ENCODE data around the gene TSC22D4. TPM values are rescaled to one million over a fixed set of nuclear protein-coding genes. Genes with fewer than 3 reads are reported as not detected.
A peak's percentile ranks its signal among the peaks of the same experiment; 100 is the strongest.

TSC22D4 gene
- total and polyA plus RNA-seq, 9 of the 15 experiments (the other 6 are each of a cell fraction or from before 2014, with no cell fraction given), result 0.37 to 107 (median 28.7) TPM

DNA sequence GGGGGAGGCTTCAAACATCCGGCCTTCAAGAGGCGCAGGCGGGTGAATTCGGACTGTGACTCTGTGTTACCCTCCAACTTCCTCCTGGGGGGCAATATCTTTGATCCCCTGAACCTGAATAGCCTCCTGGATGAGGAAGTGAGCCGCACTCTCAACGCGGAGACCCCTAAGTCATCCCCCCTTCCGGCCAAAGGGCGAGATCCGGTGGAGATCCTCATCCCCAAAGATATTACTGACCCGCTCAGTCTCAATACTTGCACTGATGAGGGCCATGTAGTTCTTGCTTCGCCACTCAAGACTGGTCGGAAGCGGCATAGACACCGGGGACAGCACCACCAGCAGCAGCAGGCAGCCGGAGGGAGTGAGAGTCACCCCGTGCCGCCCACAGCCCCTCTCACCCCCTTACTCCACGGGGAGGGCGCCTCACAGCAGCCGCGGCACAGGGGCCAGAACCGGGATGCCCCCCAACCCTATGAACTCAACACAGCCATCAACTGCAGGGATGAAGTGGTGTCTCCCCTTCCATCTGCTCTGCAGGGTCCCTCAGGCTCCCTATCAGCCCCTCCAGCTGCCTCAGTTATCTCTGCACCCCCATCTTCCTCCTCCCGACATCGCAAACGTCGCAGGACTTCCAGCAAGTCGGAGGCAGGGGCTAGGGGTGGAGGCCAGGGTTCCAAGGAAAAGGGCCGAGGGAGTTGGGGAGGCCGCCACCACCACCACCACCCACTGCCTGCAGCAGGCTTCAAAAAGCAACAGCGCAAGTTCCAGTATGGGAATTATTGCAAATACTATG lies 48.3 kb downstream of the TSC22D4 start (continued):
- TF ChIP-seq ZFP1 (CRISPR knock-in tag; IDR thresholded peaks at IDR 0.05) (no peak), DIDO1 (tag; IDR thresholded peaks at IDR 0.05; ENCODE audit: low read depth) (no peak), PYGO2 (tag; IDR thresholded peaks at IDR 0.05) (no peak), ZNF175 (CRISPR knock-in tag; IDR thresholded peaks at IDR 0.05; ENCODE audit: low read depth) (no peak), RFX5 (IDR thresholded peaks at IDR 0.05; ENCODE audit: low read depth, low read length) (no peak), PURB (CRISPR knock-in tag; IDR thresholded peaks at IDR 0.05; ENCODE audit: low read depth) (no peak), MYC (IDR thresholded peaks at IDR 0.05; ENCODE audit: low read depth, low read length) (no peak), MYC (CRISPR knock-in tag; IDR thresholded peaks at IDR 0.05; ENCODE audit: borderline replicate concordance, low read depth) (no peak), NR3C1 (CRISPR knock-in tag; IDR thresholded peaks at IDR 0.05) (no peak), KDM4B (IDR thresholded peaks at IDR 0.05; ENCODE audit: borderline replicate concordance in 2 of 2, low read depth in 1 of 2) (no peak), ZNF354B (CRISPR knock-in tag; IDR thresholded peaks at IDR 0.05) (no peak), RAD51 (IDR thresholded peaks at IDR 0.05; ENCODE audit: borderline replicate concordance, low read depth) (no peak), ETV1 (tag; conservative IDR thresholded peaks at IDR 0.05; ENCODE audit: low read depth) (peak; percentile 83), CBFA2T3 (IDR thresholded peaks at IDR 0.05) (peak; percentile 72), PTBP1 (IDR thresholded peaks at IDR 0.05; ENCODE audit: low read depth, low read length) (no peak), NR4A1 (CRISPR knock-in tag; IDR thresholded peaks at IDR 0.05) (no peak), NR4A1 (tag; IDR thresholded peaks at IDR 0.05) (no peak), SMC3 (conservative IDR thresholded peaks at IDR 0.05; ENCODE audit: insufficient read depth, low read depth, low read length) (no peak), ARHGAP35 (IDR thresholded peaks at IDR 0.05; ENCODE audit: partially characterized antibody) (no peak)
- TF ChIP-seq, protein P1, sequence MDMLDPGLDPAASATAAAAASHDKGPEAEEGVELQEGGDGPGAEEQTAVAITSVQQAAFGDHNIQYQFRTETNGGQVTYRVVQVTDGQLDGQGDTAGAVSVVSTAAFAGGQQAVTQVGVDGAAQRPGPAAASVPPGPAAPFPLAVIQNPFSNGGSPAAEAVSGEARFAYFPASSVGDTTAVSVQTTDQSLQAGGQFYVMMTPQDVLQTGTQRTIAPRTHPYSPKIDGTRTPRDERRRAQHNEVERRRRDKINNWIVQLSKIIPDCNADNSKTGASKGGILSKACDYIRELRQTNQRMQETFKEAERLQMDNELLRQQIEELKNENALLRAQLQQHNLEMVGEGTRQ (CRISPR knock-in tag; IDR thresholded peaks at IDR 0.05), result peak; percentile 12; the same call in 1 of the 2 replicates
- TF ChIP-seq, protein P2, sequence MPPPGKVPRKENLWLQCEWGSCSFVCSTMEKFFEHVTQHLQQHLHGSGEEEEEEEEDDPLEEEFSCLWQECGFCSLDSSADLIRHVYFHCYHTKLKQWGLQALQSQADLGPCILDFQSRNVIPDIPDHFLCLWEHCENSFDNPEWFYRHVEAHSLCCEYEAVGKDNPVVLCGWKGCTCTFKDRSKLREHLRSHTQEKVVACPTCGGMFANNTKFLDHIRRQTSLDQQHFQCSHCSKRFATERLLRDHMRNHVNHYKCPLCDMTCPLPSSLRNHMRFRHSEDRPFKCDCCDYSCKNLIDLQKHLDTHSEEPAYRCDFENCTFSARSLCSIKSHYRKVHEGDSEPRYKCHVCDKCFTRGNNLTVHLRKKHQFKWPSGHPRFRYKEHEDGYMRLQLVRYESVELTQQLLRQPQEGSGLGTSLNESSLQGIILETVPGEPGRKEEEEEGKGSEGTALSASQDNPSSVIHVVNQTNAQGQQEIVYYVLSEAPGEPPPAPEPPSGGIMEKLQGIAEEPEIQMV (tag; conservative IDR thresholded peaks at IDR 0.05; ENCODE audit: low read depth), result no peak
- TF ChIP-seq, protein P3, sequence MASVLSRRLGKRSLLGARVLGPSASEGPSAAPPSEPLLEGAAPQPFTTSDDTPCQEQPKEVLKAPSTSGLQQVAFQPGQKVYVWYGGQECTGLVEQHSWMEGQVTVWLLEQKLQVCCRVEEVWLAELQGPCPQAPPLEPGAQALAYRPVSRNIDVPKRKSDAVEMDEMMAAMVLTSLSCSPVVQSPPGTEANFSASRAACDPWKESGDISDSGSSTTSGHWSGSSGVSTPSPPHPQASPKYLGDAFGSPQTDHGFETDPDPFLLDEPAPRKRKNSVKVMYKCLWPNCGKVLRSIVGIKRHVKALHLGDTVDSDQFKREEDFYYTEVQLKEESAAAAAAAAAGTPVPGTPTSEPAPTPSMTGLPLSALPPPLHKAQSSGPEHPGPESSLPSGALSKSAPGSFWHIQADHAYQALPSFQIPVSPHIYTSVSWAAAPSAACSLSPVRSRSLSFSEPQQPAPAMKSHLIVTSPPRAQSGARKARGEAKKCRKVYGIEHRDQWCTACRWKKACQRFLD (CRISPR knock-in tag; IDR thresholded peaks at IDR 0.05), result no peak
- TF ChIP-seq, protein P4, sequence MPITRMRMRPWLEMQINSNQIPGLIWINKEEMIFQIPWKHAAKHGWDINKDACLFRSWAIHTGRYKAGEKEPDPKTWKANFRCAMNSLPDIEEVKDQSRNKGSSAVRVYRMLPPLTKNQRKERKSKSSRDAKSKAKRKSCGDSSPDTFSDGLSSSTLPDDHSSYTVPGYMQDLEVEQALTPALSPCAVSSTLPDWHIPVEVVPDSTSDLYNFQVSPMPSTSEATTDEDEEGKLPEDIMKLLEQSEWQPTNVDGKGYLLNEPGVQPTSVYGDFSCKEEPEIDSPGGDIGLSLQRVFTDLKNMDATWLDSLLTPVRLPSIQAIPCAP (CRISPR knock-in tag; IDR thresholded peaks at IDR 0.05; ENCODE audit: borderline replicate concordance), result no peak

Data from K562 (cell line).